ENCODE measurements around the gene MAP3K5.
"Not testable (repeated sequence)": the region's sequence is repeated elsewhere in the genome, so short reads cannot be mapped to it uniquely, and the experiment has no call there.

Gene MAP3K5

GRCh38 chr6:136762022-136762975 lies 30.0 kb downstream of the MAP3K5 start:
- DNase-seq (ENCODE audit: low spot score): no peak
- in situ Hi-C loops (cut with MboI; ENCODE audit: low sequenced_read_pairs, unreplicated experiment): no loop called here

GRCh38 chr6:136761227-136761922 lies 30.9 kb downstream of the MAP3K5 start:
- no peak for TF ChIP-seq CTCF (IDR thresholded peaks at IDR 0.05; ENCODE audit: borderline replicate concordance, control extremely low read depth, extremely low read depth, insufficient read depth, missing control alignments)
- no peak for DNase-seq (ENCODE audit: low spot score)
- in situ Hi-C loops (cut with MboI; ENCODE audit: low sequenced_read_pairs, unreplicated experiment): no loop called here

More at GRCh38 chr6:136762022-136762975, 30.0 kb downstream of the MAP3K5 start:
- TF ChIP-seq CTCF (IDR thresholded peaks at IDR 0.05; ENCODE audit: borderline replicate concordance, control extremely low read depth, extremely low read depth, insufficient read depth, missing control alignments): no peak

- in situ Hi-C loops (cut with MboI; ENCODE audit: low sequenced_read_pairs, unreplicated experiment); DNase-seq (ENCODE audit: low spot score): not testable (repeated sequence)
These were observed 31.5 kb downstream of the MAP3K5 start for GRCh38 chr6:136760781-136761180.

GRCh38 chr6:136757150-136757549 lies 35.1 kb downstream of the MAP3K5 start:
- in situ Hi-C loops (cut with MboI; ENCODE audit: low sequenced_read_pairs, unreplicated experiment): no loop called here
- no peak for TF ChIP-seq CTCF (IDR thresholded peaks at IDR 0.05; ENCODE audit: borderline replicate concordance, control extremely low read depth, extremely low read depth, insufficient read depth, missing control alignments)
- DNase-seq (ENCODE audit: low spot score): no peak

GRCh38 chr6:136754820-136755219 lies 37.5 kb downstream of the MAP3K5 start:
- no peak for TF ChIP-seq CTCF (IDR thresholded peaks at IDR 0.05; ENCODE audit: borderline replicate concordance, control extremely low read depth, extremely low read depth, insufficient read depth, missing control alignments)
- in situ Hi-C loops (cut with MboI; ENCODE audit: low sequenced_read_pairs, unreplicated experiment): no loop called here
- no peak for DNase-seq (ENCODE audit: low spot score)

- no peak for TF ChIP-seq CTCF (IDR thresholded peaks at IDR 0.05; ENCODE audit: borderline replicate concordance, control extremely low read depth, extremely low read depth, insufficient read depth, missing control alignments)
- DNase-seq (ENCODE audit: low spot score): no peak
- in situ Hi-C loops (cut with MboI; ENCODE audit: low sequenced_read_pairs, unreplicated experiment): no loop called here
These were observed 38.7 kb downstream of the MAP3K5 start for GRCh38 chr6:136753624-136754023.

GRCh38 chr6:136752554-136752953 lies 39.7 kb downstream of the MAP3K5 start:
- no peak for TF ChIP-seq CTCF (IDR thresholded peaks at IDR 0.05; ENCODE audit: borderline replicate concordance, control extremely low read depth, extremely low read depth, insufficient read depth, missing control alignments)
- no peak for DNase-seq (ENCODE audit: low spot score)
- in situ Hi-C loops (cut with MboI; ENCODE audit: low sequenced_read_pairs, unreplicated experiment): no loop called here
